RWPE2 (cell line): ENCODE data around the gene NRIP3.
"Not testable (repeated sequence)": the region's sequence is repeated elsewhere in the genome, so short reads cannot be mapped to it uniquely, and the experiment has no call there.

Source experiments
- ATAC-seq: fragments of 200-7000 bp; cut with Tn5 transposase; 3 replicates; pipeline ENCODE4 v1.9.1; 2021; ENCODE audit warnings: low read depth
- DNase-seq: peaks from one replicate; pipeline ENCODE4 v3.0.0-alpha.2; 2020; ENCODE audit warnings: low spot score
- H3K27ac ChIP-seq: fragments of 450-650 bp; 2 replicates; pipeline ENCODE4 v1.5.1; 2017; ENCODE audit warnings: mild to moderate bottlenecking; ENCODE audit not compliant: poor library complexity, severe bottlenecking
- H3K27me3 ChIP-seq: fragments of 250-450 bp; sonication (Bioruptor Pico); 2 replicates; pipeline ENCODE4 v1.5.1; 2021; ENCODE audit warnings: mild to moderate bottlenecking, moderate library complexity; ENCODE audit not compliant: insufficient read depth, poor library complexity, severe bottlenecking
- H3K36me3 ChIP-seq: fragments of 250-450 bp; sonication (Bioruptor Pico); 2 replicates; pipeline ENCODE4 v1.5.1; 2020; ENCODE audit warnings: low read depth, mild to moderate bottlenecking, moderate library complexity
- H3K4me1 ChIP-seq: fragments of 250-450 bp; sonication (Bioruptor Pico); 2 replicates; pipeline ENCODE4 v1.5.1; 2021; ENCODE audit warnings: mild to moderate bottlenecking, moderate library complexity; ENCODE audit not compliant: insufficient read depth, poor library complexity, severe bottlenecking
- H3K4me3 ChIP-seq: fragments of 250-450 bp; sonication (Bioruptor Pico); 2 replicates; pipeline ENCODE4 v1.5.1; 2021; ENCODE audit warnings: mild to moderate bottlenecking, moderate library complexity; ENCODE audit not compliant: severe bottlenecking
- H3K9me3 ChIP-seq: fragments of 250-450 bp; sonication (Bioruptor Pico); 2 replicates; pipeline ENCODE4 v1.5.1; 2021; ENCODE audit warnings: mild to moderate bottlenecking, moderate library complexity; ENCODE audit not compliant: severe bottlenecking
- CTCF ChIP-seq: fragments of 450-650 bp; IDR thresholded peaks from one replicate; pipeline ENCODE4 v1.5.1; 2017; ENCODE audit warnings: mild to moderate bottlenecking, moderate library complexity; ENCODE audit not compliant: poor library complexity, severe bottlenecking

Gene NRIP3

GRCh38 chr11:9017773-9018172, 14.0 kb upstream of the NRIP3 start:
- H3K9me3 ChIP-seq, result no peaks in the 10 kb centered on the region
- TF ChIP-seq CTCF, result no peak
- no peaks in the 10 kb centered on the region for H3K27me3 ChIP-seq
- H3K4me1 ChIP-seq, result no peaks in the 10 kb centered on the region
- DNase-seq, result no peak
- no peaks in the 10 kb centered on the region for H3K36me3 ChIP-seq
- no peak overlapping the region for H3K27ac ChIP-seq
- ATAC-seq, result no peak
- no peak overlapping the region for H3K4me3 ChIP-seq

- Histone ChIP-seq H3K4me1 (no peaks in the 10 kb centered on the region), H3K27me3 (no peaks in the 10 kb centered on the region), H3K4me3 (no peak overlapping the region), H3K9me3 (no peaks in the 10 kb centered on the region), H3K27ac (no peak overlapping the region), H3K36me3 (no peaks in the 10 kb centered on the region)
- no peak for DNase-seq
- ATAC-seq, result no peak
- TF ChIP-seq CTCF, result no peak
Measured at GRCh38 chr11:9016916-9017642, 13.3 kb upstream of the NRIP3 start.

- Histone ChIP-seq H3K4me3 (no peak overlapping the region), H3K4me1 (no peaks in the 10 kb centered on the region), H3K27ac (no peak overlapping the region), H3K36me3 (no peaks in the 10 kb centered on the region), H3K9me3 (no peaks in the 10 kb centered on the region), H3K27me3 (no peaks in the 10 kb centered on the region)
- no peak for DNase-seq
- ATAC-seq, result peak; percentile 87
- TF ChIP-seq CTCF, result peak; percentile 84
Measured at GRCh38 chr11:9015677-9016076, 11.9 kb upstream of the NRIP3 start.

GRCh38 chr11:9014826-9015225, 11.0 kb upstream of the NRIP3 start:
- no peaks in the 10 kb centered on the region for H3K27me3 ChIP-seq
- DNase-seq, result no peak
- TF ChIP-seq CTCF, result no peak
- no peak for ATAC-seq
- no peak overlapping the region for H3K27ac ChIP-seq
- no peak overlapping the region for H3K4me3 ChIP-seq
- no peaks in the 10 kb centered on the region for H3K9me3 ChIP-seq
- no peaks in the 10 kb centered on the region for H3K36me3 ChIP-seq
- no peaks in the 10 kb centered on the region for H3K4me1 ChIP-seq

- no peak for DNase-seq
- ATAC-seq, result no peak
Measured at GRCh38 chr11:9013373-9013772, 9.6 kb upstream of the NRIP3 start.

GRCh38 chr11:9009538-9009937, 5.7 kb upstream of the NRIP3 start:
- not testable (repeated sequence) for H3K36me3 ChIP-seq, H3K9me3 ChIP-seq, H3K4me1 ChIP-seq, H3K4me3 ChIP-seq, ATAC-seq, DNase-seq, H3K27me3 ChIP-seq, H3K27ac ChIP-seq

More at GRCh38 chr11:9013373-9013772, 9.6 kb upstream of the NRIP3 start:
- no peaks in the 10 kb centered on the region for H3K36me3 ChIP-seq
- H3K4me3 ChIP-seq, result no peak overlapping the region
- no peaks in the 10 kb centered on the region for H3K9me3 ChIP-seq
- H3K27me3 ChIP-seq, result no peaks in the 10 kb centered on the region
- no peaks in the 10 kb centered on the region for H3K4me1 ChIP-seq
- no peak overlapping the region for H3K27ac ChIP-seq
- TF ChIP-seq CTCF, result no peak
